Spleen (tissue), 7 donors: ENCODE results near the gene EYS.

Experiments
- POLR2A ChIP-seq, 3 donors: fragments of 450-650 bp; IDR thresholded peaks; one replicate each; pipeline ENCODE4 v1.5.1; 2017; ENCODE audit warnings: antibody characterized with exemption in 3 of 3, mild to moderate bottlenecking in 1 of 3
- POLR2AphosphoS5 ChIP-seq, 3 donors: sonication (generic); formaldehyde crosslinking; IDR thresholded peaks; one replicate each; pipeline ENCODE4 v1.5.1; 2017; ENCODE audit warnings: antibody characterized with exemption in 3 of 3
- TF ChIP-seq, protein P1 (sequence below), 11 experiments: fragments of 200-600 bp in 7 of 11; fragments of 450-650 bp in 4 of 11; sonication (generic) in 4 of 11; IDR thresholded peaks in 8 of 11; conservative IDR thresholded peaks in 3 of 11; 1 replicate in 7 of 11; 2 replicates in 4 of 11; pipeline versions ENCODE4 v1.4.0 to v1.8.0; 2016 to 2021; ENCODE audit warnings: antibody characterized with exemption in 11 of 11, inconsistent platforms in 4 of 11, mild to moderate bottlenecking in 1 of 11
- donor health status: DM: no; HTN: no; CAD: no; lungs with moderate emphysema.
- donor health status: DM: no; HTN: no; CAD: no.
- donor health status: DM: no; HTN: no; CAD: no.

DNA sequence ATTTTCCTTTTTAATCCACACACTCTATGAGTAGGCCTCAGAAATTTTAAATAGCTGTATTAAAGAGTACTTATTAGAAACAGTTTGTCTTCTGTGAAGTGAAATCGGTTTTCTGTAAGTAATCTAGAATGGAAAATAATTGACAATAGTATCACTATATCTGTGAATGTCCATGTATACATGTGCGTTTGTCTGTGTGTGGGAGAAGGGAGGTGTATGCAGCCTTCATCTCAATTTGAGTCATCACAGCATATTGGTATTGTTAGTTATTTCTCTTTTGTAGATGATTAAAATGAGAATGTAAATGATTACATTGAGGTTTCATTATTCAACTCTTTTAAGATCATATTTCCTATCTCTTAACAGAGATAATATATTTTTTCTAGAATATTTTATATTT is 206.0 kb downstream of the EYS start:
- TF ChIP-seq, protein P1, sequence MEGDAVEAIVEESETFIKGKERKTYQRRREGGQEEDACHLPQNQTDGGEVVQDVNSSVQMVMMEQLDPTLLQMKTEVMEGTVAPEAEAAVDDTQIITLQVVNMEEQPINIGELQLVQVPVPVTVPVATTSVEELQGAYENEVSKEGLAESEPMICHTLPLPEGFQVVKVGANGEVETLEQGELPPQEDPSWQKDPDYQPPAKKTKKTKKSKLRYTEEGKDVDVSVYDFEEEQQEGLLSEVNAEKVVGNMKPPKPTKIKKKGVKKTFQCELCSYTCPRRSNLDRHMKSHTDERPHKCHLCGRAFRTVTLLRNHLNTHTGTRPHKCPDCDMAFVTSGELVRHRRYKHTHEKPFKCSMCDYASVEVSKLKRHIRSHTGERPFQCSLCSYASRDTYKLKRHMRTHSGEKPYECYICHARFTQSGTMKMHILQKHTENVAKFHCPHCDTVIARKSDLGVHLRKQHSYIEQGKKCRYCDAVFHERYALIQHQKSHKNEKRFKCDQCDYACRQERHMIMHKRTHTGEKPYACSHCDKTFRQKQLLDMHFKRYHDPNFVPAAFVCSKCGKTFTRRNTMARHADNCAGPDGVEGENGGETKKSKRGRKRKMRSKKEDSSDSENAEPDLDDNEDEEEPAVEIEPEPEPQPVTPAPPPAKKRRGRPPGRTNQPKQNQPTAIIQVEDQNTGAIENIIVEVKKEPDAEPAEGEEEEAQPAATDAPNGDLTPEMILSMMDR (IDR thresholded peaks at IDR 0.05 in 8 of 11, conservative IDR thresholded peaks at IDR 0.05 in 3 of 11): no peak
- TF ChIP-seq POLR2A (IDR thresholded peaks at IDR 0.05) (no peak), POLR2AphosphoS5 (IDR thresholded peaks at IDR 0.05) (no peak)
